Endothelial cell of umbilical vein (primary cell): ENCODE measurements around the gene EPHB6. TPM values are rescaled to one million over a fixed set of nuclear protein-coding genes. Genes with fewer than 3 reads are reported as not detected.

ENCODE experiments used
- BruUV-seq: library from RNA; stranded (reverse); fragments of 400-500 nt; replicated peaks from 2 replicates; lab custom pipeline; 2021; lab: Mats Ljungman, UMichigan
- CTCF ChIA-PET: fragments of 300-600, 350-600 bp; sonication (Branson Sonifier 250); formaldehyde crosslinking; loops from one replicate; lab custom pipeline; 2021; ENCODE audit warnings: antibody characterized with exemption, inconsistent platforms; lab: Charles Lee
- POLR2A ChIA-PET: fragments of 300-600, 350-600 bp; sonication (Branson Sonifier 250); formaldehyde crosslinking; loops from one replicate; lab custom pipeline; 2021; ENCODE audit warnings: antibody characterized with exemption, inconsistent platforms; lab: Charles Lee
- DNase-seq: peaks from one replicate; pipeline ENCODE4 v3.0.0-alpha.2; 2011; ENCODE audit warnings: low read depth, low spot score
- FAIRE-seq: peaks from 2 replicates; lab custom pipeline; 2011; peaks lifted over from hg19 to GRCh38; lab: Jason Lieb, UNC
- H2AFZ ChIP-seq: 2 replicates; pipeline ENCODE4 v1.6.0; 2012; ENCODE audit warnings: low read depth, low read length, control low read depth, inconsistent platforms
- H3K27ac ChIP-seq: 2 replicates; pipeline ENCODE4 v1.5.1; 2011; ENCODE audit warnings: low read depth, mild to moderate bottlenecking, control low read depth, low read length, moderate library complexity; ENCODE audit not compliant: insufficient read depth
- H3K27me3 ChIP-seq, 2 experiments: 2 replicates each; pipeline versions ENCODE4 v1.6.0 to v1.6.1; 2011; ENCODE audit warnings: low read length in 2 of 2, mixed read lengths in 1 of 2; ENCODE audit not compliant: control insufficient read depth in 2 of 2, insufficient read depth in 2 of 2
- H3K36me3 ChIP-seq, 2 experiments: 2 replicates in 1 of 2; 3 replicates in 1 of 2; pipeline ENCODE4 v1.5.1; 2011; ENCODE audit warnings: low read length in 2 of 2, mild to moderate bottlenecking in 1 of 2, moderate library complexity in 1 of 2; ENCODE audit not compliant: control insufficient read depth in 2 of 2, insufficient read depth in 2 of 2; ENCODE audit errors: extremely low read depth in 1 of 2
- H3K4me1 ChIP-seq: 3 replicates; pipeline ENCODE4 v1.5.1; 2011; ENCODE audit warnings: mild to moderate bottlenecking, low read length; ENCODE audit not compliant: control insufficient read depth, insufficient read depth; ENCODE audit errors: extremely low read depth
- H3K4me2 ChIP-seq: 2 replicates; pipeline ENCODE4 v1.6.1; 2011; ENCODE audit warnings: low read length, control low read depth, mixed read lengths; ENCODE audit not compliant: insufficient read depth
- H3K4me3 ChIP-seq, 3 experiments: fragments of 200-600 bp in 1 of 3; sonication (generic), shearing (Covaris generic) in 1 of 3; replicated peaks in 1 of 3; 2 replicates each; pipeline ENCODE4 v1.5.1; 2011 to 2016; ENCODE audit warnings: control low read depth in 3 of 3, low read length in 3 of 3, mild to moderate bottlenecking in 2 of 3, inconsistent platforms in 1 of 3, low read depth in 1 of 3, moderate library complexity in 1 of 3; ENCODE audit not compliant: insufficient read depth in 1 of 3
- H3K79me2 ChIP-seq: 2 replicates; pipeline ENCODE4 v1.6.0; 2012; ENCODE audit warnings: low read length, inconsistent platforms; ENCODE audit not compliant: control insufficient read depth, insufficient read depth
- H3K9ac ChIP-seq: replicated peaks from 2 replicates; pipeline ENCODE3; 2011; ENCODE audit warnings: low read length, control low read depth; ENCODE audit not compliant: insufficient read depth; ENCODE audit errors: extremely low read depth
- H3K9me1 ChIP-seq: replicated peaks from 3 replicates; pipeline ENCODE4 v1.6.0; 2011; ENCODE audit warnings: mild to moderate bottlenecking, low read length; ENCODE audit not compliant: control insufficient read depth, insufficient read depth; ENCODE audit errors: extremely low read depth
- H3K9me3 ChIP-seq: replicated peaks from 2 replicates; pipeline ENCODE4 v1.5.1; 2012; ENCODE audit warnings: low read length, inconsistent platforms; ENCODE audit not compliant: control insufficient read depth, insufficient read depth
- H4K20me1 ChIP-seq: replicated peaks from 2 replicates; pipeline ENCODE3; 2011; ENCODE audit warnings: mild to moderate bottlenecking, low read length; ENCODE audit not compliant: control insufficient read depth, insufficient read depth; ENCODE audit errors: extremely low read depth
- EZH2 ChIP-seq: IDR thresholded peaks from 2 replicates; pipeline ENCODE4 v1.6.1; 2012; ENCODE audit warnings: borderline replicate concordance, low read depth, mild to moderate bottlenecking, moderate library complexity, low read length, inconsistent platforms; ENCODE audit not compliant: severe bottlenecking
- FOS ChIP-seq: IDR thresholded peaks from 2 replicates; pipeline ENCODE4 v1.6.1; 2011; ENCODE audit warnings: mild to moderate bottlenecking, low read length, moderate library complexity, borderline replicate concordance; ENCODE audit not compliant: insufficient read depth
- JUN ChIP-seq: IDR thresholded peaks from 2 replicates; pipeline ENCODE4 v1.6.1; 2011; ENCODE audit warnings: borderline replicate concordance, low read depth; ENCODE audit not compliant: insufficient read length, insufficient read depth
- POLR2AphosphoS5 ChIP-seq: IDR thresholded peaks from 2 replicates; pipeline ENCODE4 v1.6.1; 2012; ENCODE audit warnings: low read depth, mild to moderate bottlenecking, control low read depth, low read length, moderate library complexity; ENCODE audit not compliant: insufficient read depth
- dilution Hi-C: fragments of 300-500 bp; cut with MboI; formaldehyde crosslinking; loops from one replicate; pipeline ENCODE4 v1.15.0; 2019; ENCODE audit warnings: low sequenced_read_pairs; ENCODE audit not compliant: extremely low pct_ligation_motif_present
- intact Hi-C: fragments of 100-400 bp; cut with micrococcal nuclease; formaldehyde crosslinking; loops from one replicate; pipeline ENCODE4 v1.10.0; 2022
- polyA plus RNA-seq, 4 experiments: library from polyadenylated mRNA; depleted of rRNA in 3 of 4; stranded (reverse) in 3 of 4; unstranded in 1 of 4; fragments of >200 nt; gene quantifications; 2 replicates each; pipeline versions ENCODE4 v1.2.1 to v1.2.3, GENCODE V29; 2011 to 2012; ENCODE audit warnings: missing spikeins in 1 of 4
- total RNA-seq: library from RNA; stranded (reverse); gene quantifications from 2 replicates; pipeline ENCODE4 v1.2.3, GENCODE V29; 2021
- TF ChIP-seq, protein P1 (sequence below), 2 donors: IDR thresholded peaks; 1 replicate in 1 of 2; 2 replicates in 1 of 2; pipeline ENCODE4 v1.5.1; 2011; ENCODE audit warnings: low read length in 2 of 2, mild to moderate bottlenecking in 2 of 2, moderate library complexity in 2 of 2, control low read depth in 1 of 2, inconsistent platforms in 1 of 2, low read depth in 1 of 2; ENCODE audit not compliant: insufficient read depth in 1 of 2; ENCODE audit errors: extremely low read depth in 1 of 2
- TF ChIP-seq, protein P2 (sequence below): IDR thresholded peaks from 2 replicates; pipeline ENCODE4 v1.6.1; 2011; ENCODE audit not compliant: insufficient read depth, insufficient read length

The EPHB6 gene
- total and polyA plus RNA-seq, 2 donors (not counting 3 experiments of a cell fraction or from before 2014, with no cell fraction given) = 0.86 to 2.9 TPM

DNA sequence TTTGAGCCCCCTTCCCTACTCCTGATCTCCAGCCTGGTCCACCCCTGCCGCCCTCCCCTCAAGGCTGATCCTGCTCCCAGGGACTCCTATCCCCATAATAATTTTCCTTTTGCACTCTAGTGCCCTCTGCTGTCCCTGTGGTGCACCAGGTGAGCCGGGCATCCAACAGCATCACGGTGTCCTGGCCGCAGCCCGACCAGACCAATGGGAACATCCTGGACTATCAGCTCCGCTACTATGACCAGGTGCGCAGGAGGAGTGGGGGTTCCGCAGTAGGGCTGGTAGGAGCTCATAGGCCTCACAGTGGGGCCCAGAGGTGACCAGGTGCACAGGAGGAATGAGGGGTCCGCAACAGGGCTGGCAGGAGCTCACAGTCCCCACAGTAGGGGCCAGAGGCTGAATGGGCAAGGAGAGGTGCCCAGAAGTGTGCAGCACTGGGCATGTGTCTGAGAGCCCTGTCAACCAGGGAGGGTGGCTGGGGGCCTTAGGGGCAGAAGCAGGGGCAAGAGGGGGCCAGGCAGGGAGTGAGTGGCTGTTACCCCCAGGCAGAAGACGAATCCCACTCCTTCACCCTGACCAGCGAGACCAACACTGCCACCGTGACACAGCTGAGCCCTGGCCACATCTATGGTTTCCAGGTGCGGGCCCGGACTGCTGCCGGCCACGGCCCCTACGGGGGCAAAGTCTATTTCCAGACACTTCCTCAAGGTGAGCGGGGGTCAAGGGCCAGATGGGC, 11.7 kb downstream of the EPHB6 start:
- no peaks in the 10 kb centered on the region for H3K79me2 ChIP-seq
- FAIRE-seq = peak; percentile 28
- H3K36me3 ChIP-seq = no peaks in the 10 kb centered on the region
- H3K4me2 ChIP-seq = no peak overlapping the region
- H2AFZ ChIP-seq = no peak overlapping the region
- intact Hi-C loops (loop anchor here (1.0 kb wide), 4 partner anchors 12 to 331 kb away; no protein-coding TSS in a partner anchor), dilution Hi-C loops (no loop called here)
- POLR2A ChIA-PET = no interaction called here
- no peaks in the 10 kb centered on the region for H3K4me1 ChIP-seq
- H3K9me3 ChIP-seq = no peaks in the 10 kb centered on the region
- H3K4me3 ChIP-seq = no peak overlapping the region
- H3K27ac ChIP-seq = no peak overlapping the region
- no peaks in the 10 kb centered on the region for H3K27me3 ChIP-seq
- CTCF ChIA-PET = interaction anchor here (0.6 to 3.5 kb wide), 14 partner anchors 11 to 388 kb away, joined by 3 to 35 read pairs (median 6); partner anchors contain the start of gene EPHB6
- DNase-seq = peak; percentile 29
- no TSS peak for BruUV-seq
- H3K9ac ChIP-seq = no peak overlapping the region
- no peak for TF ChIP-seq FOS
- TF ChIP-seq, protein P1, sequence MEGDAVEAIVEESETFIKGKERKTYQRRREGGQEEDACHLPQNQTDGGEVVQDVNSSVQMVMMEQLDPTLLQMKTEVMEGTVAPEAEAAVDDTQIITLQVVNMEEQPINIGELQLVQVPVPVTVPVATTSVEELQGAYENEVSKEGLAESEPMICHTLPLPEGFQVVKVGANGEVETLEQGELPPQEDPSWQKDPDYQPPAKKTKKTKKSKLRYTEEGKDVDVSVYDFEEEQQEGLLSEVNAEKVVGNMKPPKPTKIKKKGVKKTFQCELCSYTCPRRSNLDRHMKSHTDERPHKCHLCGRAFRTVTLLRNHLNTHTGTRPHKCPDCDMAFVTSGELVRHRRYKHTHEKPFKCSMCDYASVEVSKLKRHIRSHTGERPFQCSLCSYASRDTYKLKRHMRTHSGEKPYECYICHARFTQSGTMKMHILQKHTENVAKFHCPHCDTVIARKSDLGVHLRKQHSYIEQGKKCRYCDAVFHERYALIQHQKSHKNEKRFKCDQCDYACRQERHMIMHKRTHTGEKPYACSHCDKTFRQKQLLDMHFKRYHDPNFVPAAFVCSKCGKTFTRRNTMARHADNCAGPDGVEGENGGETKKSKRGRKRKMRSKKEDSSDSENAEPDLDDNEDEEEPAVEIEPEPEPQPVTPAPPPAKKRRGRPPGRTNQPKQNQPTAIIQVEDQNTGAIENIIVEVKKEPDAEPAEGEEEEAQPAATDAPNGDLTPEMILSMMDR (IDR thresholded peaks at IDR 0.05; ENCODE audit: extremely low read depth in 1 of 2, insufficient read depth in 1 of 2, low read depth in 1 of 2, low read length in 2 of 2) = peak; percentile 39 to 64
- no peaks in the 10 kb centered on the region for H4K20me1 ChIP-seq
- H3K9me1 ChIP-seq = no peaks in the 10 kb centered on the region

DNA sequence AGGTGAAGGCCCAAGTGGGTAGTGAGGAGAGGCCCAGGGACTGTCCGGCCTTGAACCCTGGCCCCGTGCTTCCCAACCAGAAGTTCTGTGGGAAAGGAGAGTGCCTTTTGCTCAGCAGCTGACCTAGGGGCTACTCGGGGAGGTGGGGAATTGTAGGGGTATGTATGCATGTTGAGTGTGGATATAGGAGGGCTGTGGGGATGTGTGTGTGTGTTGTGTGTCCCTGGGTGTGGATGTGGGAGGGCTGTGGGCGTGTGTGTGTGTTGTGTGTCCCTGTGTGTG, 12.2 kb downstream of the EPHB6 start:
- Histone ChIP-seq H3K9me1 (no peaks in the 10 kb centered on the region), H4K20me1 (no peaks in the 10 kb centered on the region), H3K9me3 (no peaks in the 10 kb centered on the region), H3K79me2 (no peaks in the 10 kb centered on the region), H3K4me2 (no peak overlapping the region), H2AFZ (no peak overlapping the region), H3K4me1 (no peaks in the 10 kb centered on the region), H3K36me3 (no peaks in the 10 kb centered on the region), H3K27me3 (no peaks in the 10 kb centered on the region), H3K4me3 (no peak overlapping the region), H3K27ac (no peak overlapping the region), H3K9ac (no peak overlapping the region)
- ChIA-PET CTCF (interaction anchor here (1.5 to 3.5 kb wide), 5 partner anchors 12 to 389 kb away, joined by 6 to 35 read pairs (median 16); partner anchors contain the start of gene EPHB6), POLR2A (no interaction called here)
- intact Hi-C loops = no loop called here
- DNase-seq (no peak), FAIRE-seq (no peak)
- TF ChIP-seq, protein P2, sequence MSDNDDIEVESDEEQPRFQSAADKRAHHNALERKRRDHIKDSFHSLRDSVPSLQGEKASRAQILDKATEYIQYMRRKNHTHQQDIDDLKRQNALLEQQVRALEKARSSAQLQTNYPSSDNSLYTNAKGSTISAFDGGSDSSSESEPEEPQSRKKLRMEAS = no peak
- TF ChIP-seq, protein P1 (IDR thresholded peaks at IDR 0.05; ENCODE audit: extremely low read depth in 1 of 2, insufficient read depth in 1 of 2, low read depth in 1 of 2, low read length in 2 of 2) = no peak
- no peak for TF ChIP-seq EZH2
- TF ChIP-seq JUN = no peak
- no peak for TF ChIP-seq POLR2AphosphoS5
- no TSS peak for BruUV-seq
- dilution Hi-C loops = no loop called here
